HCT116 (cell line): ENCODE measurements around the gene UCP2. TPM values are rescaled to one million over a fixed set of nuclear protein-coding genes. Genes with fewer than 3 reads are reported as not detected.

Experiments
- ATAC-seq: fragments of 200-7000 bp; cut with Tn5 transposase; 2 replicates; pipeline ENCODE4 v1.9.1; 2020; ENCODE audit warnings: mild to moderate bottlenecking, moderate library complexity
- BruUV-seq: library from RNA; stranded (reverse); fragments of 400-500 nt; replicated peaks from 2 replicates; lab custom pipeline; 2021; lab: Mats Ljungman, UMichigan
- CTCF ChIA-PET: fragments of 300-600 bp; sonication (Branson Sonifier 250); formaldehyde crosslinking; loops from one replicate; lab custom pipeline; 2021; ENCODE audit warnings: antibody characterized with exemption; lab: Charles Lee
- POLR2A ChIA-PET: fragments of 300-600, 350-600 bp; sonication (Branson Sonifier 250); formaldehyde crosslinking; loops from one replicate; lab custom pipeline; 2021; ENCODE audit warnings: antibody characterized with exemption; lab: Charles Lee
- RAD21 ChIA-PET, 2 experiments: fragments of 300-600 bp; sonication (Branson Sonifier 250); formaldehyde crosslinking; loops; one replicate each; lab custom pipeline; 2023; ENCODE audit warnings: low total read pairs in 2 of 2; ENCODE audit not compliant: uncharacterized antibody in 2 of 2, unreplicated experiment in 2 of 2, low non-redundant PET in 1 of 2; lab: Charles Lee
- DNase-seq: peaks from one replicate; pipeline ENCODE4 v3.0.0-alpha.2; 2010; ENCODE audit warnings: low read depth, low spot score
- H2AFZ ChIP-seq: fragments of 200-600 bp; shearing (Covaris generic), sonication (generic); 2 replicates; pipeline ENCODE4 v1.6.1; 2017; ENCODE audit warnings: low read depth, mixed run types, mixed read lengths, antibody characterized with exemption, low read length; ENCODE audit not compliant: poor library complexity, severe bottlenecking
- H3K27ac ChIP-seq: 2 replicates; pipeline ENCODE4 v1.5.1; 2012; ENCODE audit warnings: low read depth, low read length
- H3K27me3 ChIP-seq: fragments of 200-600 bp; sonication (generic); 2 replicates; pipeline ENCODE4 v1.6.1; 2016; ENCODE audit warnings: mixed run types, low read length, mixed read lengths; ENCODE audit not compliant: insufficient read depth
- H3K36me3 ChIP-seq, 2 experiments: fragments of 200-500 bp in 1 of 2; fragments of 200-600 bp in 1 of 2; sonication (Bioruptor generic) in 1 of 2; sonication (generic) in 1 of 2; 2 replicates each; pipeline versions ENCODE4 v1.5.1 to v1.6.1; 2014 to 2016; ENCODE audit warnings: low read length in 2 of 2, inconsistent platforms in 1 of 2, mixed read lengths in 1 of 2, mixed run types in 1 of 2; ENCODE audit not compliant: insufficient read depth in 2 of 2, control insufficient read depth in 1 of 2
- H3K4me1 ChIP-seq, 2 experiments: fragments of 200-600 bp in 1 of 2; sonication (generic) in 1 of 2; 2 replicates each; pipeline versions ENCODE4 v1.5.1 to v1.6.1; 2012 to 2017; ENCODE audit warnings: low read length in 2 of 2, inconsistent platforms in 1 of 2, mild to moderate bottlenecking in 1 of 2, mixed read lengths in 1 of 2, mixed run types in 1 of 2, moderate library complexity in 1 of 2; ENCODE audit not compliant: insufficient read depth in 2 of 2, control insufficient read depth in 1 of 2
- H3K4me2 ChIP-seq: fragments of 200-600 bp; sonication (generic); 2 replicates; pipeline ENCODE4 v1.6.1; 2017; ENCODE audit warnings: mixed run types, low read length, mixed read lengths
- H3K4me3 ChIP-seq, 2 experiments: fragments of 200-600 bp in 1 of 2; sonication (generic) in 1 of 2; replicated peaks in 1 of 2; 2 replicates each; pipeline ENCODE4 v1.5.1; 2011 to 2016; ENCODE audit warnings: low read length in 2 of 2, control low read depth in 1 of 2, low read depth in 1 of 2, mild to moderate bottlenecking in 1 of 2, mixed read lengths in 1 of 2, mixed run types in 1 of 2
- H3K79me2 ChIP-seq: fragments of 200-600 bp; sonication (generic); 2 replicates; pipeline ENCODE4 v1.6.1; 2017; ENCODE audit warnings: mild to moderate bottlenecking, mixed run types, low read length, moderate library complexity, mixed read lengths; ENCODE audit not compliant: insufficient read depth
- H3K9ac ChIP-seq: fragments of 200-600 bp; sonication (generic); 2 replicates; pipeline ENCODE4 v1.6.1; 2016; ENCODE audit warnings: low read length, mixed read lengths
- H3K9me2 ChIP-seq: fragments of 200-600 bp; sonication (generic), shearing (Covaris generic); 2 replicates; pipeline ENCODE4 v1.6.1; 2017; ENCODE audit warnings: mixed run types, mild to moderate bottlenecking, moderate library complexity; ENCODE audit not compliant: insufficient read depth
- H3K9me3 ChIP-seq, 2 experiments: fragments of 200-500 bp in 1 of 2; fragments of 200-600 bp in 1 of 2; sonication (Bioruptor generic) in 1 of 2; sonication (generic) in 1 of 2; 2 replicates each; pipeline ENCODE4 v1.6.1; 2014 to 2017; ENCODE audit warnings: low read length in 2 of 2, mixed read lengths in 2 of 2, inconsistent platforms in 1 of 2, low read depth in 1 of 2, mild to moderate bottlenecking in 1 of 2, mixed run types in 1 of 2, moderate library complexity in 1 of 2; ENCODE audit not compliant: control insufficient read depth in 1 of 2, insufficient read depth in 1 of 2
- H4K20me1 ChIP-seq: fragments of 200-600 bp; sonication (generic), shearing (Covaris generic); 2 replicates; pipeline ENCODE4 v1.6.1; 2017; ENCODE audit warnings: mixed run types, mild to moderate bottlenecking, moderate library complexity; ENCODE audit not compliant: insufficient read depth
- ATF3 ChIP-seq: IDR thresholded peaks from 2 replicates; pipeline ENCODE4 v1.6.1; 2012
- CBX3 ChIP-seq: IDR thresholded peaks from 2 replicates; pipeline ENCODE4 v1.6.1; 2012; ENCODE audit warnings: low read depth
- EGR1 ChIP-seq: IDR thresholded peaks from 2 replicates; pipeline ENCODE4 v1.6.1; 2012; ENCODE audit warnings: low read depth
- ELF1 ChIP-seq: IDR thresholded peaks from 2 replicates; pipeline ENCODE4 v1.6.1; 2012; ENCODE audit warnings: low read depth, borderline replicate concordance
- FOSL1 ChIP-seq: IDR thresholded peaks from 2 replicates; pipeline ENCODE4 v1.6.1; 2012; ENCODE audit warnings: low read depth
- SRF ChIP-seq: IDR thresholded peaks from 2 replicates; pipeline ENCODE4 v1.6.1; 2012; ENCODE audit warnings: low read depth
- ZBTB33 ChIP-seq: IDR thresholded peaks from 2 replicates; pipeline ENCODE4 v1.6.1; 2011; ENCODE audit warnings: mild to moderate bottlenecking, low read length, moderate library complexity; ENCODE audit not compliant: insufficient replicate concordance; ENCODE audit errors: extremely low read depth
- intact Hi-C: fragments of 100-400 bp; cut with micrococcal nuclease; formaldehyde crosslinking; loops from 2 replicates; pipeline ENCODE4 v1.10.0; 2022
- total RNA-seq: library from RNA; stranded (reverse); gene quantifications from one replicate; pipeline ENCODE4 v1.2.1, GENCODE V29; 2021; ENCODE audit not compliant: unreplicated experiment

Gene UCP2
- total RNA-seq, 1 experiment from 2014 or later, result 20.4 TPM

- intact Hi-C loops, result no loop called here
- H3K79me2 ChIP-seq, result no peaks in the 10 kb centered on the region
- H2AFZ ChIP-seq, result no peak overlapping the region
- H3K9me2 ChIP-seq, result no peaks in the 10 kb centered on the region
- H3K27ac ChIP-seq, result no peak overlapping the region
- no peak overlapping the region for H3K4me2 ChIP-seq
- ATAC-seq, result no peak
- no peaks in the 10 kb centered on the region for H3K36me3 ChIP-seq
- TF ChIP-seq ATF3, result no peak
- no peak for TF ChIP-seq ELF1
- no peak for TF ChIP-seq ZBTB33
- TF ChIP-seq EGR1, result no peak
- no peak for TF ChIP-seq FOSL1
- no peak for TF ChIP-seq CBX3
- TF ChIP-seq SRF, result no peak
- no peaks in the 10 kb centered on the region for H3K9me3 ChIP-seq
- POLR2A ChIA-PET, result no interaction called here
- no peaks in the 10 kb centered on the region for H3K4me1 ChIP-seq
- RAD21 ChIA-PET, result no interaction called here
- DNase-seq, result no peak
- no peak overlapping the region for H3K4me3 ChIP-seq
- no peaks in the 10 kb centered on the region for H4K20me1 ChIP-seq
- CTCF ChIA-PET, result no interaction called here
- no TSS peak for BruUV-seq
- H3K27me3 ChIP-seq, result no peaks in the 10 kb centered on the region
- no peak overlapping the region for H3K9ac ChIP-seq
These were observed 22.3 kb upstream of the UCP2 start for GRCh38 chr11:74004759-74005615.
